CD1c-positive myeloid dendritic cell (primary cell): Measurements from ENCODE around the gene GDA.
A peak's percentile ranks its signal among the peaks of the same experiment; 100 is the strongest.
"Not testable (repeated sequence)": the region's sequence is repeated elsewhere in the genome, so short reads cannot be mapped to it uniquely, and the experiment has no call there.

Source experiments
- DNase-seq: peaks from one replicate; pipeline ENCODE4 v3.0.0-alpha.2; 2016; ENCODE audit errors: extremely low spot score

GDA gene

GRCh38 chr9:72276429-72276828 lies 127.2 kb downstream of the GDA start:
- DNase-seq: no peak

- DNase-seq: no peak
Measured at GRCh38 chr9:72278959-72279358, 129.7 kb downstream of the GDA start.

- peak; percentile 80 for DNase-seq
Measured at GRCh38 chr9:72280913-72281500, 131.8 kb downstream of the GDA start.

- DNase-seq: no peak
Measured at GRCh38 chr9:72289401-72289800, 140.2 kb downstream of the GDA start.

GRCh38 chr9:72290311-72290710 lies 141.1 kb downstream of the GDA start:
- no peak for DNase-seq

- not testable (repeated sequence) for DNase-seq
Measured at GRCh38 chr9:72291576-72291975, 142.3 kb downstream of the GDA start.

GRCh38 chr9:72292256-72292682 lies 143.0 kb downstream of the GDA start:
- peak; percentile 71 for DNase-seq

- DNase-seq: peak; percentile 87
Measured at GRCh38 chr9:72292874-72293607, 143.8 kb downstream of the GDA start.

GRCh38 chr9:72294936-72295335 lies 145.7 kb downstream of the GDA start:
- peak; percentile 72 for DNase-seq

- no peak for DNase-seq
Measured at GRCh38 chr9:72297516-72297915, 148.3 kb downstream of the GDA start.

- no peak for DNase-seq
Measured at GRCh38 chr9:72299017-72299603, 149.9 kb downstream of the GDA start.

- DNase-seq: no peak
Measured at GRCh38 chr9:72300873-72301272, 151.6 kb downstream of the GDA start.
